Left lobe of liver (tissue), 2 donors: ENCODE results near the gene TBC1D3C. TPM values are rescaled to one million over a fixed set of nuclear protein-coding genes. Genes with fewer than 3 reads are reported as not detected.
A peak's percentile ranks its signal among the peaks of the same experiment; 100 is the strongest.
"Not testable (repeated sequence)": the region's sequence is repeated elsewhere in the genome, so short reads cannot be mapped to it uniquely, and the experiment has no call there.

Source experiments
- ATAC-seq: fragments of 200-7000 bp; cut with Tn5 transposase; one replicate; pipeline ENCODE4 v1.9.1; 2020; ENCODE audit warnings: mild to moderate bottlenecking, moderate library complexity
- DNase-seq: peaks from one replicate; pipeline ENCODE4 v3.0.0-alpha.2; 2020; ENCODE audit warnings: low spot score
- total RNA-seq: library from RNA; stranded (reverse); gene quantifications from one replicate; pipeline ENCODE4 v1.2.1, GENCODE V29; 2021
- donor health status: DM: no; HTN: no; CAD: no; lungs with moderate emphysema.
- donor health status: DM: no; HTN: yes; CAD: no.

TBC1D3C gene
- 0.18 TPM for total RNA-seq

DNA sequence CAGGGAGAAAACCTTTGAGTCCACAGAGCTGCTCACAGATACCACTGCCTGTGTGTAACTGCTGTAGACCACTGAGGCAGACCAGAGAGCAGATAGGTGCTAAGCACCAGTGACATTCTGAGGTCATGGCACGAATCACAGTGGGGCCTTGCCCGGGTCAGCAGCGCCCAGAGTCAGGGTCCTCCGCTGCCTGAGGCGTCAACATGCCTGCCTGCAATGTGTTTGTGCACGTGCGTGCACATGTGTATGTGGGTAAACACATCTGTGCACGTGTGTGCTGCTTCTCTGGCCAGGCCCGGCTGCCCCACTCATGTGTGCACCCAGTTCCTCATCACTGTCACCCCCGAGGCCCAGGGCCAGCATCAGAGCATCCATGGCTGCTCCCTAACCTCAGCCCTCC lies at the start of gene TBC1D3C:
Gene TBC1D3C, minus strand, starts transcription at position 101 of the 400 bp plus-strand sequence. CDS start 1,568 bp downstream, outside the sequence.
- ATAC-seq, DNase-seq: not testable (repeated sequence)

DNA sequence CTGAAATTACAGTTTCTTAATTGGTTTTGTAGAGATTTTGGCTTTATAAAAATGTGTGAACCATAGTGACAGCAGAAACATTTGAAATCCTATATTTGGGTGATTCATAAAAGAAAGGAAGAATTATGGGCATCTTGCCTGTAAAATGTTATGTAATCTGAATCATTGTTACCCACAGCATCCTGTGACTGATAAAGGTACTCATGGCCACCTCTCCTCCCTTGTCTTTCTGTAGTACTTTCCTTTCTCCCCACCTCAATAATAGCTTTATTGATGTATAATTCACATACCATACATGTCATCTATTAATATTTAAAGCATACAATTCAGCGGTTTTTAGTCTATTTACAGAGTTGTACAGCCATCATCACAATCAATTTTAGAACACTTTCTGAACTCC lies 30.8 kb upstream of the TBC1D3C start:
- not testable (repeated sequence) for DNase-seq, ATAC-seq

DNA sequence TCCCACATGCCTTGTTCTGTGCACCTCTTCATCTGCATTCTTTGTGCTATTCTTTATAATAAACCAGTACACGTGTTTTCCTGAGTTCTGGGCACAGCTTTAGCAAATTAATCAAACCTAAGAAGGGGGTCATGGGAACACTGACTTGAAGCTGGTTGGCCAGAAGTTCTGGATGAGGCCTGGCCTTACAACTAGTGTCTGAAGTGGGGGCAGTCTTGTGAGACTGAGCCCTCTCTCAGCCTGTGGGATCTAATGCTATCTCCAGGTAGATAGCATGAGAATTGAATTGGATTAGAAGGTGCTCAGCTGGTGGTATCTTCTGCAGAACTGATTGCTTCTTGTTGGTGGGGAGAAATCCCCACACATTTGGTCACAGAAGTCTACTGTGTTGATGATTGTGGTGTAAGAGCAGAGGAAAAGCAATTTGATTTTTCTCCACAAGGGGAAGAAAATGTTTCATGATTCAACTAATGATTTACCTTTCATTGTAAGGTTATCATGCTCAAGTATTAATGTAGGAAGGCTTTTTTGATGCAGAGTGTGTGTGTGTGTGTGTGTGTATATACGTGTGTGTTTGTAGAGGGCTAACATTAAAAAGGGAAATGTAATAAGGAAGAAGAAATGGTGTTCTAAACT lies 25.7 kb upstream of the TBC1D3C start:
- ATAC-seq: peak; percentile 44
- not testable (repeated sequence) for DNase-seq

DNA sequence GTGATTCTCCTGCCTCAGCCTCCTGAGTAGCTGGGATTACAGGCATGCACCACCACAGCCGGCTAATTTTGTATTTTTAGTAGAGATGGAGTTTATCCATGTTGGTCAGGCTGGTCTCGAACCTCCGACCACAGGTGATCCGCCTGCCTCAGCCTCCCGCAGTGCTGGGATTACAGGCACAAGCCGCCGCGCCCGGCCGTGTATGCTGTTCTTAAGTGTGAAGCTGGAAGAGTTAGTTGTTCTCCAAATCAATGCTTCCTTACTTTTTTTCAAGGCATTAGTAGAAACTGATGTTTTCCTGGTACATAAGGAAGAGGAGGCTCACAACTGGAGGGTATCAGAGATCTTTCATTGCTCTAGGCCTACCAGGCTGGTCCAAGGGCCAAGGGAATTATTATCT lies 19.7 kb upstream of the TBC1D3C start:
- DNase-seq, ATAC-seq: not testable (repeated sequence)

DNA sequence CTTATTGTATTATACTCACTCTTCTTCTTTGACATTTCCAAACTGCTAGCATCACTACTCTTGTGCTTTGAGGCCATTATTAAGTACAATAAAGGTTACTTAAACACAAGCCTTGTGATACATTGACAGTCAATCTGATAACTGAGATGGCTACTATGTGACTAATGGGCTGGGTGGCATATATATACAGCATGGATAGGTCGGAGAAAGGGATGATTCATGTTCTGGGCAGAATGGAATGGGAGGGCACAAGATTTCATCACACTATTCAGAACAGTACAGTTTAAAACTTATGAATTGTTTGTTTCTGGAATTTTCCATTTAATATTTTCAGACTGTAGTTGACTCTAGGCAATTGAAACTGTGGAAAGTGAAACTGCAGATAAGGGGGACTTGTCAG lies 18.9 kb upstream of the TBC1D3C start:
- DNase-seq, ATAC-seq: not testable (repeated sequence)

Other genes starting within 250 kb of the TBC1D3C start
- gene TBC1D3K, start 144.2 kb downstream of the TBC1D3C start, total RNA-seq: not detected
- gene TBC1D3L, start 79.6 kb downstream of the TBC1D3C start, total RNA-seq: 10.4 TPM
- gene TBC1D3D, start 64.7 kb downstream of the TBC1D3C start, total RNA-seq: 0.33 TPM
- gene TBC1D3E, start 59.3 kb upstream of the TBC1D3C start, total RNA-seq: not detected
- not detected for gene TBC1D3, start 123.9 kb upstream of the TBC1D3C start, total RNA-seq
- 19.1 TPM for gene MRPL45, start 228.5 kb upstream of the TBC1D3C start, total RNA-seq